GM13976 (cell line): Measurements from ENCODE around the gene CHRM5.

Source experiments
- DNase-seq: peaks from one replicate; pipeline ENCODE4 v3.0.0; 2012; ENCODE audit warnings: low spot score
- in situ Hi-C: fragments of 300-500 bp; cut with MboI; formaldehyde crosslinking; loops from one replicate; pipeline ENCODE4 v1.12.0; 2022; ENCODE audit warnings: low sequenced_read_pairs, mixed read lengths, inconsistent platforms; ENCODE audit not compliant: unreplicated experiment
- TF ChIP-seq, protein P1 (sequence below): IDR thresholded peaks from 2 replicates; pipeline ENCODE4 v1.5.1; 2012; ENCODE audit warnings: borderline replicate concordance, mild to moderate bottlenecking; ENCODE audit not compliant: insufficient read depth; ENCODE audit errors: extremely low read depth, missing control alignments, control extremely low read depth

The CHRM5 gene

GRCh38 chr15:34031987-34032760 lies 63.9 kb downstream of the CHRM5 start:
- DNase-seq: no peak
- TF ChIP-seq, protein P1, sequence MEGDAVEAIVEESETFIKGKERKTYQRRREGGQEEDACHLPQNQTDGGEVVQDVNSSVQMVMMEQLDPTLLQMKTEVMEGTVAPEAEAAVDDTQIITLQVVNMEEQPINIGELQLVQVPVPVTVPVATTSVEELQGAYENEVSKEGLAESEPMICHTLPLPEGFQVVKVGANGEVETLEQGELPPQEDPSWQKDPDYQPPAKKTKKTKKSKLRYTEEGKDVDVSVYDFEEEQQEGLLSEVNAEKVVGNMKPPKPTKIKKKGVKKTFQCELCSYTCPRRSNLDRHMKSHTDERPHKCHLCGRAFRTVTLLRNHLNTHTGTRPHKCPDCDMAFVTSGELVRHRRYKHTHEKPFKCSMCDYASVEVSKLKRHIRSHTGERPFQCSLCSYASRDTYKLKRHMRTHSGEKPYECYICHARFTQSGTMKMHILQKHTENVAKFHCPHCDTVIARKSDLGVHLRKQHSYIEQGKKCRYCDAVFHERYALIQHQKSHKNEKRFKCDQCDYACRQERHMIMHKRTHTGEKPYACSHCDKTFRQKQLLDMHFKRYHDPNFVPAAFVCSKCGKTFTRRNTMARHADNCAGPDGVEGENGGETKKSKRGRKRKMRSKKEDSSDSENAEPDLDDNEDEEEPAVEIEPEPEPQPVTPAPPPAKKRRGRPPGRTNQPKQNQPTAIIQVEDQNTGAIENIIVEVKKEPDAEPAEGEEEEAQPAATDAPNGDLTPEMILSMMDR: no peak
- in situ Hi-C loops: no loop called here

- in situ Hi-C loops: no loop called here
- peak; percentile 84 for DNase-seq
- TF ChIP-seq, protein P1: no peak
Observed at GRCh38 chr15:34038023-34038870, 70.0 kb downstream of the CHRM5 start.

- TF ChIP-seq, protein P1: no peak
- in situ Hi-C loops: no loop called here
- DNase-seq: peak; percentile 72
Observed at GRCh38 chr15:34038871-34039789, 70.8 kb downstream of the CHRM5 start, which contains the start of gene AVEN. Gene AVEN (minus strand): TSS chr15:34039204. CDS start chr15:34039046, 158 bp downstream.

DNA sequence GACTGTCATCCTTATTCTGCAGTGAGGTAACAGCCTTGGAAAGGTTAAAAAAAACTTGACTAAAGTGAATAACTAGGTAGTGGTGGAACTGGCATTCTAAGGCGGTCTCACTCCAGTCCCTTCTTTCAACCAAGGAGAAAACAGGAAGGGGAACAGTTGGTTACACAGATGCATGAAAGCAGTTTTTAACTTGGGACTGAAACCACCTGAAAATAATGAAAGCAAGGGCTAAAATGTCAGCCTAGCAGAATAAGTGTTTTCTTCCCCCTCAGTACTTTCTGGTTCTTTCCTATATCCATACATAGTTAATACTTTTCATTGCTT lies 71.5 kb downstream of the CHRM5 start:
- DNase-seq: no peak
- TF ChIP-seq, protein P1: no peak
- in situ Hi-C loops: no loop called here

- TF ChIP-seq, protein P1: no peak
- no peak for DNase-seq
- in situ Hi-C loops: no loop called here
Observed at GRCh38 chr15:34043391-34043790, 75.1 kb downstream of the CHRM5 start.

- TF ChIP-seq, protein P1: no peak
- in situ Hi-C loops: no loop called here
- DNase-seq: no peak
Observed at GRCh38 chr15:34043813-34044212, 75.5 kb downstream of the CHRM5 start.
